ENCODE results near the gene TOP3B.

The TOP3B gene

GRCh38 chr22:21959274-21960074 is 23.1 kb downstream of the TOP3B start:
- Histone ChIP-seq H3K27me3 (no peaks in the 10 kb centered on the region), H3K9me3 (no peaks in the 10 kb centered on the region), H3K27ac (no peak overlapping the region), H3K4me3 (no peak overlapping the region), H3K36me3 (peaks cover 28 to 69% (median 64%) of the 10 kb centered on the region in 3 donors), H3K4me1 (no peaks in the 10 kb centered on the region)
- no peak for DNase-seq
- no peak for TF ChIP-seq CTCF (IDR thresholded peaks at IDR 0.05)
- intact Hi-C loops (cut with DNase I; ENCODE audit: low total_unique reads) = no loop called here

DNA sequence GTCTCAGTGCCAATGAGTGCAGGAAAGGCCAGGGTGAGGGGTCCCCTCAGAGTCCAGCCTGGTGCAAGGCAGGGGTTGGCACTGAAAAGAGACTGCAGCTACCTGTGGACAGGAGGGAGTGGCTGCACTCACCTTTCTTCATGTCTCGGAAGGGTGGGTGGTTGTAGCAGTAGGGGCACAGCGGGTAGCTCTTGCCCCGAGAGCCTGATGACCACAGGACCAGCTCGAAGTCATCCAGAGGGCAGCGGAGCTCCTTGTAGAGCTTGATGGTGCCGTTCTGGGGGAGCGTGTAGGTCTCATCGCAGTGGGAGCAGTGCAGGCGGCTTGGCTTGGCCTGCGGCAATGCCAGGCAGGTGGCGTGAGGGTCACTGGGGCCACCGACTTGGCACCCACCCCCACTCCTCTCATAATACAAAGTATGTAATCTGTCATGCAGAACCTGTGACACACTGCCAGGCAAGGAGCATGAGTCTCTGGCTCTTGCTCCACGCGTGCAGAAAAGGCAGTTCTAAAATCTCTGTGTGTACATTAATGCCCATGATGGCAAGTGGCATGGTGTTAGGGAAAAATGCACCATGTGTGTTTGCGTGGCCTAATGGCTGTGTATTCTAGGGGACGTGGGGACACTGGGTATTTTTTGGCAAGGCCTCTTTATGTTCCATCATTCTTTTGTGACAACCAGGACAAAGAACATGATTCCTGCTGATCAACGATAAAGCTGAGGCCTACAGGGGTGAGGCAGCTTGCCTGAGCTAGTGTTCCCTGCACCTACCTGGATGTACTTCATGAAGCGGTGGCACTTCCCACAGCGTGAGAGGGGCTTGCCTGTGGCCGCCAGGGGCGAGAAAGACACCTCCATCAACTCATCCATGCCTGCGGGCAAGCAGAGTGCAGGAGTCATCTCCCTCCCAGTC is 24.0 kb downstream of the TOP3B start:
- intact Hi-C loops (cut with DNase I; ENCODE audit: low total_unique reads) = no loop called here
- H3K9me3 ChIP-seq = no peaks in the 10 kb centered on the region
- no peak overlapping the region for H3K4me3 ChIP-seq
- TF ChIP-seq CTCF (IDR thresholded peaks at IDR 0.05) = no peak
- H3K36me3 ChIP-seq = peaks cover 19 to 61% (median 55%) of the 10 kb centered on the region in 3 donors
- no peak for DNase-seq
- H3K27ac ChIP-seq = no peak overlapping the region
- H3K4me1 ChIP-seq = no peaks in the 10 kb centered on the region
- no peaks in the 10 kb centered on the region for H3K27me3 ChIP-seq

DNA sequence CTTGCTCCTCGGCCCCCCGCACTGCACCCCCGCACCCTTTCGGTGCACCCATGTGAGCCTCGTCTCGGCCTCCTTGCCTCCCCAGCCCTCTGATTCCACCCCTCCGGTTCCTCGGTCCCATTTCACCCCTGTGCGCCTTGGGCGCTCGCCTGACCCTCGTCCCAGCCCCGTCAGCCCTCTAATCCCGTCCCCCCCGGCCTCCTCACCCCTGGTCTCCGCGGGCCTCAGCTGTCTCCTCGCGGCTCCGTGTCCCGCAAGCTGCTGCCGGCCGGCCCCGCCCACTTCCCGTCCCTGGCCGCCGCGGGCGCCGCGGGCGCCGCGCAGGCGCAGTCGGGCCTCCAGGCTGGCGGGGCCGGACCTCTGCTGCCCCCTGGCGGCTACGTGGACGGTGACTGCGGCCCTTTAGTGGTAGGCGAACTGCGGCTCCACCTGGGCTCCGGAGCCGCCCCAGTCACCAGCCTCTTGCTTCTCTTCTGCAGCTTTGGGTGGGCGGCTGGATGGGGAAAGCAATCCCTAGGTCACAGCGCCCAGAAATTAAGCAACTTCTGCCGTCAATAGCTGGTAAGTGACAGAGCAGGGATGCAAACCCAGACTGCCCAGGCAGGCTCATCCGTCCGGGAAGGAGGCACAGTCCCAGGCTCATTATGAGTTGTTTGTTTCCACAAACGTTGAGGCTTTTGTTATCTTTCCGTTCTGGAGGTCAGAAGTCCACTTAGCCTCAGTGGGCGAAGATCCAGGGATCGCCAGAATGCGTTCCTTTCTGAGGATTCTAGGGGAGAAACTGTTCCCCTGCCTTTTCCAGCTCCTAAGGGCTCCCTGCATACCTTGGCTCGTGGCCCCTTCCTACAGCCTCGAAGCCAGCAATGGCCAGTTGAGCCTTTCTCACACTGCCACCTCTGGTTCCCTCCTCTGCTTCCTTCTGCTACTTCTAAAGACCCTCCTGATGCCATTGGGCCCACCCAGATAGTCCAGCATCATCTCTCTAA is 29.7 kb downstream of the TOP3B start, which contains the start of gene PPM1F:
TSS of gene PPM1F (minus strand) at position 263 of the 986 bp plus-strand sequence. CDS start 6,800 bp downstream, outside the sequence.
- Histone ChIP-seq H3K27ac (peak within 1 kb of the TSS; percentile 59 to 66), H3K27me3 (no peaks in the 10 kb centered on the region), H3K4me1 (peaks cover 0 to 27% (median 9%) of the 10 kb centered on the region in 4 donors), H3K9me3 (no peaks in the 10 kb centered on the region), H3K36me3 (peaks cover 0 to 3% (median 1%) of the 10 kb centered on the region in 3 donors), H3K4me3 (peak within 1 kb of the TSS; percentile 62 to 81)
- peak; percentile 80 to 91 for DNase-seq
- TF ChIP-seq CTCF (IDR thresholded peaks at IDR 0.05) = peak; percentile 89 to 98
- intact Hi-C loops (cut with DNase I; ENCODE audit: low total_unique reads) = loop anchor here (5.0 kb wide), 1 partner anchor 241 kb away; no protein-coding TSS in a partner anchor

DNA sequence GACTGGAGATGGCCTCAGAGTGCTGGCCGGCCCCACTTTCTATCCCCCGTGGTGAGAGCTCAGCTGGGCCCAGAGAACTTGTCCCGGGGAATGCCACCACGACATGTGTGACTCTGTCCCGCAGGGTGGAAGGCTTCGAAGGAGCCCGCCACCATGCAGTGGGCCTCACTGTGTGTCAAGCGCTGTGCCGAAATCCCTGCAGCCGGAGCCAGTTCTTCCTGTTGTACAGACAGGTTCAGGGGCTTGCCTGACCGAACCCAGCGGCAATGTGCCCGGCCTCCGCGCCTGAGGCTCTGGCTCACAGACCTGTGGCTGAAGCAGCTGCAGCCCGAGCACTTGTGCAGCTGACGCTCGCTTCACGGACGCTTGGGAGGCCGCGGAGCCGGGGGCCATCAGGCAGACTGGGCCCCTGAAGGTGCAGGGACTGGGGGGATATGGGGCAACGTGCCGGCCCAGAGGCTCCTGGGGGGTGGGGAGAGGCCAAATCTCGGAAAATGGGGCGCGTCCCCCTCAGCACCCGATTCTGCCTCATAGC is 30.6 kb downstream of the TOP3B start:
- no peak for DNase-seq
- peaks cover 0 to 33% (median 15%) of the 10 kb centered on the region in 4 donors for H3K4me1 ChIP-seq
- H3K36me3 ChIP-seq = no peaks in the 10 kb centered on the region
- H3K27me3 ChIP-seq = no peaks in the 10 kb centered on the region
- no peak for TF ChIP-seq CTCF (IDR thresholded peaks at IDR 0.05)
- intact Hi-C loops (cut with DNase I; ENCODE audit: low total_unique reads) = loop anchor here (5.0 kb wide), 1 partner anchor 240 kb away; no protein-coding TSS in a partner anchor
- peak overlapping the region; percentile 62 to 81 for H3K4me3 ChIP-seq
- H3K9me3 ChIP-seq = no peaks in the 10 kb centered on the region
- peak overlapping the region; percentile 59 to 66 for H3K27ac ChIP-seq

Data from tibial artery (tissue), 4 donors.